ENCODE measurements around the gene DYNC2I2. TPM values are rescaled to one million over a fixed set of nuclear protein-coding genes. Genes with fewer than 3 reads are reported as not detected.

The DYNC2I2 gene
- total and polyA plus RNA-seq, 2 experiments from 2014 or later: 77.2 to 119 TPM

GRCh38 chr9:128629852-128630545 is 26.6 kb downstream of the DYNC2I2 start:
- Histone ChIP-seq H3K4me3 (no peak overlapping the region), H3K4me1 (ENCODE audit: low read depth) (no peaks in the 10 kb centered on the region), H3K9me3 (ENCODE audit: low read depth) (no peaks in the 10 kb centered on the region), H3K27ac (no peak overlapping the region), H3K36me3 (peaks cover 74% of the 10 kb centered on the region), H3K27me3 (no peaks in the 10 kb centered on the region)
- no peak for TF ChIP-seq CTCF (IDR thresholded peaks at IDR 0.05; ENCODE audit: low read depth, low read length)
- no peak for DNase-seq (ENCODE audit: low read depth in 1 of 2, low spot score in 1 of 2)

GRCh38 chr9:128629136-128629535 is 27.5 kb downstream of the DYNC2I2 start:
- DNase-seq (ENCODE audit: low read depth in 1 of 2, low spot score in 1 of 2): no peak
- Histone ChIP-seq H3K36me3 (peaks cover 79% of the 10 kb centered on the region), H3K27ac (no peak overlapping the region), H3K27me3 (no peaks in the 10 kb centered on the region), H3K4me3 (no peak overlapping the region), H3K4me1 (ENCODE audit: low read depth) (no peaks in the 10 kb centered on the region), H3K9me3 (ENCODE audit: low read depth) (no peaks in the 10 kb centered on the region)
- TF ChIP-seq CTCF (IDR thresholded peaks at IDR 0.05; ENCODE audit: low read depth, low read length): no peak

- TF ChIP-seq CTCF (IDR thresholded peaks at IDR 0.05; ENCODE audit: low read depth, low read length): no peak
- peak overlapping the region; percentile 30 for H3K27ac ChIP-seq
- no peaks in the 10 kb centered on the region for H3K9me3 ChIP-seq (ENCODE audit: low read depth)
- peaks cover 75% of the 10 kb centered on the region for H3K36me3 ChIP-seq
- H3K4me1 ChIP-seq (ENCODE audit: low read depth): no peaks in the 10 kb centered on the region
- no peak for DNase-seq (ENCODE audit: low read depth in 1 of 2, low spot score in 1 of 2)
- no peaks in the 10 kb centered on the region for H3K27me3 ChIP-seq
- no peak overlapping the region for H3K4me3 ChIP-seq
These were observed 28.1 kb downstream of the DYNC2I2 start for GRCh38 chr9:128628471-128629048.

GRCh38 chr9:128627906-128628305 is 28.7 kb downstream of the DYNC2I2 start:
- peak overlapping the region; percentile 30 for H3K27ac ChIP-seq
- no peak overlapping the region for H3K4me3 ChIP-seq
- H3K4me1 ChIP-seq (ENCODE audit: low read depth): no peaks in the 10 kb centered on the region
- no peaks in the 10 kb centered on the region for H3K27me3 ChIP-seq
- H3K9me3 ChIP-seq (ENCODE audit: low read depth): no peaks in the 10 kb centered on the region
- TF ChIP-seq CTCF (IDR thresholded peaks at IDR 0.05; ENCODE audit: low read depth, low read length): no peak
- peaks cover 73% of the 10 kb centered on the region for H3K36me3 ChIP-seq
- DNase-seq (ENCODE audit: low read depth in 1 of 2, low spot score in 1 of 2): no peak

- DNase-seq (ENCODE audit: low read depth in 1 of 2, low spot score in 1 of 2): no peak
These were observed 29.4 kb downstream of the DYNC2I2 start for GRCh38 chr9:128627127-128627715.

More at GRCh38 chr9:128627127-128627715, 29.4 kb downstream of the DYNC2I2 start:
- no peak overlapping the region for H3K27ac ChIP-seq
- TF ChIP-seq CTCF (IDR thresholded peaks at IDR 0.05; ENCODE audit: low read depth, low read length): no peak
- H3K9me3 ChIP-seq (ENCODE audit: low read depth): no peaks in the 10 kb centered on the region
- no peak overlapping the region for H3K4me3 ChIP-seq
- H3K36me3 ChIP-seq: peaks cover 69% of the 10 kb centered on the region
- no peaks in the 10 kb centered on the region for H3K4me1 ChIP-seq (ENCODE audit: low read depth)
- no peaks in the 10 kb centered on the region for H3K27me3 ChIP-seq
